ENCODE data around the gene AFF4.

DNA sequence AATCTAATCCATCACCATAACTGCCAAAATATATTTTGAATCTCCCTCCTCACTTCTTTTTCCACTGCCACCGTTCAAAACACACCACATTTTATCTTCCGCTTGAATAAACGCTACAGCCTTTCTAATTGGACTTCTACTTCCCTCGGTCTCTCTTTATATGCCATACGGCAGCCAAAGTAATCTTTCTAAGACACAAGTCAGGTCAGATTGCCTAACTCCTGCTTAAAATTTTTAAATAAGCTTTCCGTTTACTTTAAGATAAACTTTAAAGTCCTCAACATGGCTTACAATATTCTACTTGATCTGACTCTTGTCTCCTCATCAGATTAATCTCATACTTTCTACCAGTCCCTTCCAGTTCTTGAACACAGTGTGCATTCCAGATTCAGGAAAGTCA is 9.7 kb downstream of the AFF4 start:
- TF ChIP-seq EZH2 (IDR thresholded peaks at IDR 0.05; ENCODE audit: insufficient read depth, poor library complexity, severe bottlenecking), result no peak
- TF ChIP-seq EZH2phosphoT487 (IDR thresholded peaks at IDR 0.05; ENCODE audit: insufficient read depth, low read depth), result no peak

Data from GM23248 (cell line).